HG03469 (cell line): ENCODE measurements around the gene FRAS1.

Experiments
- ATAC-seq: cut with Tn5 transposase; IDR thresholded peaks from one replicate; pipeline ENCODE4 v1.9.1; 2021; ENCODE audit warnings: mild to moderate bottlenecking, moderate library complexity, moderate number of reproducible peaks; ENCODE audit not compliant: unreplicated experiment

Gene FRAS1

DNA sequence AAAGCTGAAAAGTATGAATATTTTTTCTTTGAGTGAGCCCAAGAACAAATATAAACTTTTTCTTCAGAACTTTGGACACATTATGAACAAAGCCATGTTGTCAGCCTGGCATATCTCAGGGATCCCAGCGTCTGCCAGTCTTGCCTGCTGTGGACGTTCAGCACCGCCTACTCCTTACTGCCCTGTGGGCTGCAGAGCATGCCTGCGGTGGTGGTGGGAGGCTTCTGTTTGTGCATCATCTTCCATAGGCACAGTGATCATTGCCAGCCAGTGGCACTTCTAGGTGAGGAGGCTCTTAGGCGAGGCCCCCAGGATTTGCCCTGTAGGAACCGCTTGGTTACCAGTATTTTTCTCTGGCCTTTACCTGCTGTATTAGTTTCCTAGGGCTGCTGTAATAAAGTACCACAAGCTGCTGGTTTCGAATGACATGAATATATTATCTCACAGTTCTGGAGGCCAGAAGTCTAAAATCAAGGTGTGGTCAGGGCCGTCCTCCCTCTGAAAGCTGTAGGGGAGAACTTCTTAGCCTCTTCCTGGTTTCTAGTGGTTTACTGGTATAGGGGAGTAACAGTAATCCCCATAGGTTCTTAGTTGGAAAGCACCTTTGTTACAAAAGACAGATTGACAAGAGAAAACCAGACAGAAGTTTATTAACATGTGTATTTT lies 509.8 kb downstream of the FRAS1 start:
- peak; percentile 65 for ATAC-seq

DNA sequence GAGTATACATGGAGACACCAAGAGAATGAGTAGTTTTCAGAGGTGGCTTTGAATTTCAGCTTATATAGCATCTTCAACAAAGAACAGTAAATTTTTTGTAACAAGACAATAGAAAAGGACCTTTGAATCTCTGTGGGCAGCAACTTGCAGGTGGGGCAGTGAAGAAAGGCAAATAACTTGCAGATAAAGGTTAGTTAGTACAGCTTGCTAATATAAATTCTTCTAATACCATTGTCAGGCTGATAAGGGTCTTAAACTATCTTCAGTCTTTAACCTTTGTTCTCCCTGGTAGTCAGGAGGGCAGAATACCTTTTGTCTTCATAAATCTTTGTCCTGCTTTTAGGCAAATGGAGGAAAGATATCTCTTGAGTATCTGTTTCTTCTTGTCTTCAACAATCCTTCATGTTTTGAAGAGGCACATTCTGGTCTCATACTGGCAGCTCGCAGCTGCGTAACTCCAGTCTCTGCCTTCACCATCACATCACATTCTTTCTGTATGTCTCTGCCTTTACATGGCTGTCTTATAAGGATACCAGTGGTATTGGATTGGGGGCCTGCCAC lies 510.5 kb downstream of the FRAS1 start:
- ATAC-seq, result no peak

DNA sequence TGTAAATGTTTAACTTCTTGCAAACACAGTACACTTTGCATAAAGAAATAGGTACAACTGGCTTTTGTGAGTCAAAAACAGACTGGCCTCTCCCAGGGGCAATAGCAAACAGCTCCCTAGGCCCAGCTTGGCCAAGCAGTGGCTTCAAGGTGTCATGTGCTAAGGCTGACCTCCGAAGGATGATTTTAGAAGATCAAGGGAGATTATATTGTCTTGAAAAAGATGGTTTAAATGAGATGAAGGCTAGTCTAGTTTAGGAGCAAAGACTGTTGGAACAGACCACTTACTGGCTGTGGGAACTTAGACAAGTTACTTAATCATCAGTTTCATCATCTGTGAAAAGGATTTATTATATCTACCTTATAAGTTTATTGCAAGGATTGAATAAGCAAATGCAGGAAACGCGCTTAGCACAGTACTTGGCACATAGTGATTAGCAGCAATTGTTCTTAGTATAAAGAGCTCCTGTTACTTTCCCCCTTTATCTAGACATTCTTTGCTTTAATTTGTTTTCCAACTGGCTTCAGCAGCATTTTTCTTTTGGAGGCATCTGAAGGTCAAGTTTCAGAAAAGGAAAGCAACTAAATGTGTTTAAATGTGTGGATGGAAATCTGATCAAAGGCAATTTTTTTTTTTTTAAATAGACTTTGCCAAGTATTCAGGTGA lies 511.6 kb downstream of the FRAS1 start:
- ATAC-seq, result no peak

DNA sequence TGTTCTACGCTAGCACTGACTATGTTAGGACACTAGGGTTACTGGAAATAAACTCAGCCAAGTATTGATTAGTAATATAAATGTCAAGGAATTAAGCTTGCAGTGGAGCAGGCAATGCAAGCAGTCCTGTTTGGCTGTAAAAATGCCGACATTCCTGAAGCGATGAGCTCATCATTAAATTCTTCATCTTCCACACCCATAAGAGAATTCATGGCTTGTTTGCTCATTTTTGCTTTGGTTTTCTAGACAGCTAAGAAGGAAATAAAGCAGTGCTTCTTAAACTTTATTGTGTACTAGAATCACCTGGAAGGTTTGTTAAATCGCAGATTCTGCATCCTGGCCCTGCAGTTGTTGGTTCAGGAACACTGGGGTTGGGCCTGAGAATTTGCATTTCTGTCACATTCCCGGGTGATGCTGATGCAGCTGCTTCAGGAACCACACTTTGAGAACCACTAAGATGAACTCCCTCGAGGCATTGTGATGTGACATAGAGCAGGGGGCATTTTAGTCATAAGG lies 512.2 kb downstream of the FRAS1 start:
- ATAC-seq, result no peak

DNA sequence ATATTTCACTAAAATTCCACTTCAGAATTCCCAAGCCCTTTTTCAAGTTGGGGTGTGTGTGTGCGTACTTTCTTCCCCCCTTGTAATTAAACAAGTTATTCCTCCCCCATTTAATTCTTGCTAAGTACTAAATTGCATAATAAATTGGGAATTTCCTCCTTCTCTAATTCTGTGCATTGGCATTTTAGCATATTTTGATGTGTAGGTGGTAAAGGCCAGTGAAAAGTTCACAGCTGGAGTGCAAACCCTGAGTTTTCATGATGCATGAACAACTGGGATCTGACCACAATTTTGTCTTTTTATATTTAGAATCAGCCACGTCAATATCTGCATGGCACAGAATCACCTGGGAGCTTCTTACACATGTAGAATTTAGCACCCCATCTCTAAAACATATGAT lies 513.0 kb downstream of the FRAS1 start:
- no peak for ATAC-seq

DNA sequence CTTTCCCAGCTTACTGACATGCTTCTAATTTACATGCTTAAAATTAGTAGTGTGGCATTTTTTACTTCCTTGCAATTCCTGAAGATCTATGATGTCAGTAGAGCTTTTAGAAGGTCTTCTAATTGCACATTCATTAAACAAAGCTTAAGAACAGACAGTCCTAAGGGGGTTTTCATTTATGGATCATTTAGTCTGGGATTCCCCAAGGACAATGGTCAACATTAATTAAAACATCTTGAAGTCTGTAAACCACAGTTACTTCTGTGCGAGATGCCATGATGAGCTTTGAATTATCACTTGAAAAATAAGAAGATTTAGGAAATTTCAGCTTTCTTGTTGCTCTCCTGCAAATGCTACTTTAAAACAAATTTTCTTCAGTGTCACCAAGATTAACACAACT lies 514.7 kb downstream of the FRAS1 start:
- ATAC-seq, result no peak

DNA sequence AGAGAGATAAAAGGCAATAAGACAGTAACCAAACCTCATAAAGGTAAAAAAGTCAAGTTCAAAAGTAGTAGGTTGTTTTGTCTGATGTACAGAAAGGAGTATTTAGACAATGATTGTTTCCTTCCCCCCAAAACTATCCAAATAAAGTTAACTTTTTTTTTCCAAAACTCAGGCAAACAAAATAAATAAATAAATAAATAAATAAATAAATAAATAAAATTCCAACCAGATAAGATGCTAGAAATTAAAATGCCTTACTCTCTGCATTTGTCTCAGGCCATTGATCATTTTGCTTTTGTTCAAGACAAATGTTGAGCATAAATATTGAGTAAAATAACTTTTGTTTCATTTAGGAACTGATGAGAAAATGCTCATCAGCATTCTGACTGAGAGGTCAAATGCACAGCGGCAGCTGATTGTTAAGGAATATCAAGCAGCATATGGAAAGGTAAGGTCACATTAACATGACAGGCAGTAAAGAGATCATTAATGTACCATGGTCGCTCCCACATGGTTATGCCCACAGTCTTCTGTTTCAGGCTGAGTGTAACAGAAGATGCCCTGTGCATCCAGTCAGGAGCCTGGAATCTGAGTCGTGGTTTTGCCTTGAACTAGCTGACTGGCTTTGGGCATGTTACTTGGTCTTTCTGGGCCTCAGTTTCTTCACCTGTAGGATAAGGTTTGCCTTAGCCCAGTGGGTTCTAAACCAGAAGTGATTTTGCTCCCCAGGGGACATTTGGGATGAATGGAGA lies 521.7 kb downstream of the FRAS1 start:
- ATAC-seq, result no peak

DNA sequence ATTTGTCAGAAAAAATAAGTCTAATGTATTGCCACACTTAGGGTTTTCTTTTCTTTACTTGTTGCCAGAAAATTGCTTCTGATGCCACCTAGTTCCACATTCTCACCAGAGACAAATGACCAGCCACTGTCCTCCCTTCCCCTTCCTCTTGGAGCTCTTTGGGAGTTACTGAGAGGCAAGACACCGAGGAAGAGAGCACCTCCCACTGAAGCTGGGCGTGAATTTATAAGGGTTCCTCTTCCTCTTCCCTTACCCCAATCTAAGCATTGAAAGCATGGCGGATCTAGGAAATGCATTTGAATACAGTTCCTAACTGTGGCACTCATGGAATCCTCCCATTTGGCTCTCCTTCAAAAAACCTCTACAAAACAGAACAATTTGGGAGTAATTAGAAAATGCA lies 524.5 kb downstream of the FRAS1 start:
- ATAC-seq, result no peak

DNA sequence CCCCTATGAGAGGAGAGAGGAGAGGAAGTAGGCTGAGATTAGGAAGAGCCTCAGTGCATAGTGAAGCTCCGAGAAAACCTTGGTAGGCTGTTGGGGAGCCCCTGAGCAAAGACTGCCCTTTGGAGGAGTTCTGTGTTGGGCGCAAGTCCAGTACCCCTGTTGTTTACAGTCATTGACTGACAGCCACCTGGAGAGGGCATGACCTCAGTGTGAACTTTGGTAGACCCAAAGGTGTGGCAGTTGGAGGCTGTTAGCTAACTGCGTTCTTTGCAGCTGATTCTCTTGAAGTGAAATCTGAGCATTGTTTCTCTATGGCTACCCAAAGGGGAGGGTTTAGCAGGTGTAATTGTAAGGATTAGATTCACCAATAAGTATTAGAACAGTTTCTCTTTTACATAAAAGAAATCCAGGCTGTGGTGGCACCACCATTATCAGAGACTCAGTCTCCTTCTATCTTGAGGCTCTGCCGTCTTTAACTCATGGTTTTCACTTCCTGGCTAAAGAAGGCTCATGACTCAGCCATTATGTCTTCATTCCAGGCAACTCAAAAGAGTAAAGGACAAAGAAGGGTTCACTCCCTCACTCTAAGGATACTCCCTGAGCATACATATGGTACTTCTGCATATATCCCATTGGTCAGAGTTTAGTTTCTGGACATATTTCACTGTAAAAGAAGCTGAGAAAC lies 527.9 kb downstream of the FRAS1 start:
- ATAC-seq, result no peak

DNA sequence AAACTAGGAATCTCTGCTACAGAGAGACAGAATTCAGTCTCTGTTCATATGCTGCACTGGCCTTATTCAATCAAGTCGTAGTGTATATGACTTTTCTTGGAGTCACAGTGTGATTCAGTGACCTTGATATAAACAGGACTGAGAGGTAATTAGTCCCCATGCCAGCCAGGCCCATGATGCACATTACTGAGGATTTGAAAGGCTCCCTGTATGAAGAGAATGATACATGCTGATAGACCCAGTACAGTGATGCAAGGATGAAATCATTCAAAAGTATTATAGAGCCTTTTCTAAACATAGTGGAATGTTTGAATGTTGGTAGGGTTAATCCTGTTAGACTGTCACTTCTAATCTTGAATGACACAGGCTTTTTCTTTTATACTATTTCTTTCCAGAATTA lies 528.5 kb downstream of the FRAS1 start:
- ATAC-seq, result no peak

DNA sequence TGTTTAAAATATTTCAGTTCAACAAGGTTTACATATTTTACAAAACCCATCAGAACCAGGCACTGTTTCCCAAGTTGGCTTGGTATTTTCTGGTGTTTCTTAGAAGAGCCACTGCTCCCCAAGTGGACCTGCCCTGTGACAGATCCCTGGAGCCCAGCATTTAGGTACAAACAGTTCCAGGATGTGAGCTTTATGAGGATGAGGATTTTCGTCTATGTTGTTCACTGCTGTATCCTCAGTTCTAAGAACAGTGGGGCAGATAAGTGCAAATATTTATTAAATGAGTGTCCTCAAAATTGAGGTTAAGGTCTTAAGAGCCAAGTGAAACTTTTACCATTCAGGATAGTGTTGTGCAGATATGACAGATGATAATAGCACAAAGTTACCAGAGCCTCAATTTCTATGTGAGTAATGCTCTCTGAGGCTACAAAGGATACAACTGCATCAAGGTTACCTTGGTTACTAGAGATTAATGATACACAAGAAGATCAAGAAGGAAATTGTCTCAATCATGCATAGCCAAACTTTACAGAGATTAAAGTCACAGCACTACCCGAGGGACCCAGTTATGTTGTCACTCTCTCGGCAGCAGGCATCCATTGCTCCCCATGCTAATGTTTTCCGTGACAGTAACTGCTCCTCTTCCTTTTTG lies 531.9 kb downstream of the FRAS1 start:
- no peak for ATAC-seq

DNA sequence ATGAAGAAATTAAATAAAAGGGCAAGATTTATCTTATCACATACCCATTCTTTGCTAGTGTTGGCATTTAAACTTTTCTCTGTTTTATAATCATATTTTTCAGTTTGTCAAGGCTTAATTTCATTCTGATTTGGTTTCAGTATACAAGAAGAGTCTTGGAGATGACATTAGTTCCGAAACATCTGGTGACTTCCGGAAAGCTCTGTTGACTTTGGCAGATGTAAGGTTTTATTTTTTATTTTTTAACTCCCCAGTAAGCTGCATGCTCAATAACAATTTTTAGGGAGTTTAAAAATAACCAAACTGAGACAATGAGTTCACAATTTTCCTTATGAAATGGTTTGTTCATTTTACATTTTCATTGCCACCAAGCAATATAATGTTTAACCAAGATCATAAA lies 534.3 kb downstream of the FRAS1 start:
- no peak for ATAC-seq

DNA sequence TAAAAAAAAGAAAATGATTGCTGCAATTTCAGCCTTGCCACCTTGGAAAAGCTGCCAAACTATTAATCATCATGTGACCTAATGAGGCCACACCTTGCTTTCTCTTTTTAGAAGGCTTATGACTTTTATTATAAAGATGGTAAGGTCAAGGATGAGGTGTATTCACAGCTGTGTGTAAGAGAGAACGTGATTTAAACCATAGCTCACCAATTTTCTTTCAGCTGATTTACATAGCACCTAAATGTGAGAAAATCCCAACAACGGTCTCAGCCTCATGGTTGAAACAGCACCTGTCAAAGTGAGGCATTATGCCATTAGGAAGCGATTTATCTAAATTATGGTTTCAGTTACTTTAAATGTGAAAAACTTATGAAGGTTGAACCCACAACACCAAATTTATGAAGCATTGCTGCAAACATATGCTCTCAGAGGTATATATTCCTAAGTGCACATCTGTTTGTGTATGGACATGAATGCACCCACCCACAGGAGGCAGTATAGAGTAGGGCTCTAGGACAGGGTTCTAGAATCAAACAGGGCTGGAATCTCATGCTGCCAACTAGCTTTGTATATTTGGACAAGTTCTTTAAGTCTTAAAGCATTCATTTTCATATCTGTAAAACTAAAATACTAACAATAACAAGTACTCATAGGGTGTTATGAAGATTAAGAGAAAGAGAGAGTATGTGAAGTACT lies 535.1 kb downstream of the FRAS1 start:
- peak; percentile 31 for ATAC-seq
